MCF 10A (cell line): ENCODE results near the gene MAP4K2. TPM values are rescaled to one million over a fixed set of nuclear protein-coding genes. Genes with fewer than 3 reads are reported as not detected.
A peak's percentile ranks its signal among the peaks of the same experiment; 100 is the strongest.

Source experiments
- BruUV-seq: library from RNA; stranded (reverse); fragments of 400-500 nt; replicated peaks from 2 replicates; lab custom pipeline; 2021; lab: Mats Ljungman, UMichigan
- CTCF ChIA-PET: fragments of 300-600 bp; sonication (Branson Sonifier 250); formaldehyde crosslinking; extraction: SDS; loops from one replicate; lab custom pipeline; 2021; ENCODE audit warnings: antibody characterized with exemption, inconsistent platforms; lab: Yijun Ruan, JAX
- POLR2A ChIA-PET: fragments of 300-600, 350-650 bp; sonication (Branson Sonifier 250); formaldehyde crosslinking; extraction: SDS; loops from one replicate; lab custom pipeline; 2020; ENCODE audit warnings: antibody characterized with exemption, inconsistent platforms; lab: Yijun Ruan, JAX
- DNase-seq: peaks from one replicate; pipeline ENCODE4 v3.0.0-alpha.2; 2018; ENCODE audit not compliant: unreplicated experiment
- H3K27ac Mint-ChIP-seq: one replicate; pipeline ENCODE4 v1.8.0; 2022; ENCODE audit warnings: mild to moderate bottlenecking, low read depth, mixed read lengths; ENCODE audit not compliant: unreplicated experiment
- H3K27me3 Mint-ChIP-seq: one replicate; pipeline ENCODE4 v1.8.0; 2022; ENCODE audit warnings: mixed read lengths; ENCODE audit not compliant: insufficient read depth, unreplicated experiment
- H3K36me3 Mint-ChIP-seq: one replicate; pipeline ENCODE4 v1.8.0; 2022; ENCODE audit warnings: mild to moderate bottlenecking, moderate library complexity, mixed read lengths; ENCODE audit not compliant: insufficient read depth, unreplicated experiment
- H3K4me1 Mint-ChIP-seq: one replicate; pipeline ENCODE4 v1.8.0; 2022; ENCODE audit warnings: mixed read lengths; ENCODE audit not compliant: insufficient read depth, unreplicated experiment
- H3K4me3 Mint-ChIP-seq: one replicate; pipeline ENCODE4 v1.8.0; 2022; ENCODE audit warnings: mild to moderate bottlenecking, moderate library complexity, mixed read lengths; ENCODE audit not compliant: unreplicated experiment
- H3K9me3 Mint-ChIP-seq: one replicate; pipeline ENCODE4 v1.8.0; 2022; ENCODE audit warnings: mixed read lengths; ENCODE audit not compliant: unreplicated experiment
- intact Hi-C: fragments of 100-400 bp; cut with micrococcal nuclease; formaldehyde crosslinking; loops from 2 replicates; pipeline ENCODE4 v1.14.1; 2022
- total RNA-seq: library from RNA; stranded (reverse); gene quantifications from 2 replicates; pipeline ENCODE4 v1.2.3, GENCODE V29; 2022
- TF ChIP-seq, protein P1 (sequence below): fragments of 200-600 bp; IDR thresholded peaks from one replicate; pipeline ENCODE4 v1.8.0; 2022; ENCODE audit warnings: antibody characterized with exemption, mild to moderate bottlenecking; ENCODE audit not compliant: unreplicated experiment

MAP4K2 gene
- total RNA-seq, 1 experiment from 2014 or later, result 6.8 TPM

DNA sequence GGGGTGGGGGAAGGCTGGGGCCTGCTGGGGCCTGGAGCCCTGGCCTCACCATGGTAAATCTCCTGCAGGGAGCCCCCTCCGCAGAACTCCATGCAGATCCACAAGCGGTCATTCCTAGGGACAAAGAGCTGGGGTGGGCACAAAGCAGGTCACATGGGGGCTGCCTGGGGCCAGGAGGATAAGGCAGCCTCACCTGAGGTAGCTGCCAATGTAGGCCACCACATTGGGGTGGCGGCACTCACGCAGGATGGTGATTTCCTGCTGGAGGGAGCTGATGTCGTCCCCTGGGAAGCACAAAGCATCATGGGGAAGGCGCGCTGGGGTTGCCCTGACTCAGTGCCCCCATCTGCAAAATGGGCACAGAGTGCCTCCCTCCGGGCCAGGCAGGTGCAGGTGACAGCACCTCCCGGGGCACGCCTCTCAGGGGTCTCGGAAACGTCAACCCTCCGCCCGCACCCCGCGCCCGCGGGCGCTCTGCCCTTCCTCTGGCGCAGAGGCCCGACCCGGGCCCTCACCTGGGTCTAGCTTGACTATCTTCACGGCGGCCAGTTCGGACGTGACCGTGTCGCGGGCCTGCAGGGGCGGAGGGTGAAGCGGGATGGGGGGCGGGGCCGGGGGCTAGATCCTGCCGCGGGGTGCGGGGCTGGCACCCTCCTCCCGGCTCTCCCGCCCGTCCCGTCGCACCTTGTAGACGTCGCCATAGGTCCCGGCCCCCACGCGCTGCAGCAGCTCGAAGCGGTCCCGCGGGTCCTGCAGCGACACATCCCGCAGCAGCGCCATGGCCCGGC, 450 bp downstream of the MAP4K2 start:
- no peak for DNase-seq
- Mint-ChIP-seq H3K4me3 (peak overlapping the region; percentile 28), H3K9me3 (no peaks in the 10 kb centered on the region), H3K36me3 (peaks cover 20% of the 10 kb centered on the region), H3K27me3 (no peaks in the 10 kb centered on the region), H3K27ac (no peak overlapping the region), H3K4me1 (peaks cover 6% of the 10 kb centered on the region)
- TF ChIP-seq, protein P1, sequence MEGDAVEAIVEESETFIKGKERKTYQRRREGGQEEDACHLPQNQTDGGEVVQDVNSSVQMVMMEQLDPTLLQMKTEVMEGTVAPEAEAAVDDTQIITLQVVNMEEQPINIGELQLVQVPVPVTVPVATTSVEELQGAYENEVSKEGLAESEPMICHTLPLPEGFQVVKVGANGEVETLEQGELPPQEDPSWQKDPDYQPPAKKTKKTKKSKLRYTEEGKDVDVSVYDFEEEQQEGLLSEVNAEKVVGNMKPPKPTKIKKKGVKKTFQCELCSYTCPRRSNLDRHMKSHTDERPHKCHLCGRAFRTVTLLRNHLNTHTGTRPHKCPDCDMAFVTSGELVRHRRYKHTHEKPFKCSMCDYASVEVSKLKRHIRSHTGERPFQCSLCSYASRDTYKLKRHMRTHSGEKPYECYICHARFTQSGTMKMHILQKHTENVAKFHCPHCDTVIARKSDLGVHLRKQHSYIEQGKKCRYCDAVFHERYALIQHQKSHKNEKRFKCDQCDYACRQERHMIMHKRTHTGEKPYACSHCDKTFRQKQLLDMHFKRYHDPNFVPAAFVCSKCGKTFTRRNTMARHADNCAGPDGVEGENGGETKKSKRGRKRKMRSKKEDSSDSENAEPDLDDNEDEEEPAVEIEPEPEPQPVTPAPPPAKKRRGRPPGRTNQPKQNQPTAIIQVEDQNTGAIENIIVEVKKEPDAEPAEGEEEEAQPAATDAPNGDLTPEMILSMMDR, result no peak
- CTCF ChIA-PET, result interaction anchor here (0.8 to 1.5 kb wide), 4 partner anchors 15 to 66 kb away, joined by 3 to 6 read pairs (median 4); no protein-coding TSS in a partner anchor
- BruUV-seq, result no TSS peak
- POLR2A ChIA-PET, result interaction anchor here (1.2 to 2.4 kb wide), 4 partner anchors 9 to 40 kb away, joined by 3 to 9 read pairs (median 6); partner anchors contain the start of gene SF1
- intact Hi-C loops, result loop anchor here (2.0 kb wide), 1 partner anchor 42 kb away; the partner anchor contains the start of gene CDC42BPG

GRCh38 chr11:64801561-64802369, 1.2 kb downstream of the MAP4K2 start:
- Mint-ChIP-seq H3K4me3 (peak overlapping the region; percentile 28), H3K27me3 (no peaks in the 10 kb centered on the region), H3K9me3 (no peaks in the 10 kb centered on the region), H3K27ac (no peak overlapping the region), H3K4me1 (peaks cover 6% of the 10 kb centered on the region), H3K36me3 (peaks cover 15% of the 10 kb centered on the region)
- intact Hi-C loops, result loop anchor here (2.0 kb wide), 1 partner anchor 43 kb away; the partner anchor contains the start of gene CDC42BPG
- BruUV-seq, result no TSS peak
- DNase-seq, result no peak
- ChIA-PET POLR2A (interaction anchor here (1.7 kb wide), 1 partner anchor 20 kb away, joined by 4 read pairs; no protein-coding TSS in a partner anchor), CTCF (interaction anchor here (0.9 kb wide), 1 partner anchor 67 kb away, joined by 6 read pairs; no protein-coding TSS in a partner anchor)
- TF ChIP-seq, protein P1, result no peak

GRCh38 chr11:64801158-64801464, 1.9 kb downstream of the MAP4K2 start:
- CTCF ChIA-PET, result interaction anchor here (0.6 to 3.6 kb wide), 2 partner anchors 14 to 102 kb away, joined by 3 to 21 read pairs; no protein-coding TSS in a partner anchor
- Mint-ChIP-seq H3K27ac (no peak overlapping the region), H3K36me3 (peaks cover 8% of the 10 kb centered on the region), H3K9me3 (no peaks in the 10 kb centered on the region), H3K4me3 (no peak overlapping the region), H3K4me1 (peaks cover 6% of the 10 kb centered on the region), H3K27me3 (no peaks in the 10 kb centered on the region)
- POLR2A ChIA-PET, result interaction anchor here (0.6 kb wide), 1 partner anchor 77 kb away, joined by 3 read pairs; no protein-coding TSS in a partner anchor
- TF ChIP-seq, protein P1, result no peak
- BruUV-seq, result no TSS peak
- no peak for DNase-seq
- intact Hi-C loops, result no loop called here
